WTC11 (cell line): ENCODE data around the gene USP11. TPM values are rescaled to one million over a fixed set of nuclear protein-coding genes. Genes with fewer than 3 reads are reported as not detected.

Source experiments
- ATAC-seq: fragments of 200-7000 bp; cut with Tn5 transposase; 2 replicates; pipeline ENCODE4 v1.10.0; 2021; ENCODE audit warnings: mild to moderate bottlenecking, moderate library complexity
- Bru-seq: library from RNA; stranded (reverse); fragments of 400-500 nt; gene quantifications from one replicate; lab custom pipeline; 2021; lab: Mats Ljungman, UMichigan
- CTCF ChIA-PET: fragments of 300-600 bp; sonication (Branson Sonifier 250); formaldehyde crosslinking; loops from one replicate; lab custom pipeline; 2021; ENCODE audit warnings: antibody characterized with exemption; lab: Charles Lee
- POLR2A ChIA-PET: fragments of 350-600 bp; sonication (Branson Sonifier 250); formaldehyde crosslinking; loops from one replicate; lab custom pipeline; 2021; ENCODE audit warnings: antibody characterized with exemption; lab: Charles Lee
- DNase-seq: peaks from one replicate; pipeline ENCODE4 v3.0.0; 2021; ENCODE audit warnings: low spot score
- H3K27ac Mint-ChIP-seq: 2 replicates; pipeline ENCODE4 v1.8.0; 2021; ENCODE audit warnings: mixed read lengths
- H3K27me3 Mint-ChIP-seq: 2 replicates; pipeline ENCODE4 v1.8.0; 2021; ENCODE audit warnings: low read depth, mild to moderate bottlenecking, moderate library complexity, mixed read lengths
- H3K36me3 Mint-ChIP-seq: 2 replicates; pipeline ENCODE4 v1.8.0; 2021; ENCODE audit warnings: mixed read lengths
- H3K4me1 Mint-ChIP-seq: 2 replicates; pipeline ENCODE4 v1.8.0; 2022; ENCODE audit warnings: mixed read lengths
- H3K4me3 Mint-ChIP-seq: 2 replicates; pipeline ENCODE4 v1.8.0; 2021; ENCODE audit warnings: mild to moderate bottlenecking, moderate library complexity, mixed read lengths
- H3K9me3 Mint-ChIP-seq: 2 replicates; pipeline ENCODE4 v1.8.0; 2021; ENCODE audit warnings: mixed read lengths
- AR ChIP-seq: fragments of 250-450 bp; sonication (Bioruptor Pico); IDR thresholded peaks from 2 replicates; pipeline ENCODE4 v1.9.0; 2021; ENCODE audit warnings: mild to moderate bottlenecking
- ATF1 ChIP-seq: sonication (generic); formaldehyde crosslinking; IDR thresholded peaks from 2 replicates; pipeline ENCODE4 v1.8.1; 2023; ENCODE audit warnings: mild to moderate bottlenecking, moderate library complexity, missing genetic modification reagents
- ATF2 ChIP-seq: sonication (generic); formaldehyde crosslinking; IDR thresholded peaks from 2 replicates; pipeline ENCODE4 v1.8.1; 2022; ENCODE audit warnings: low read depth, missing genetic modification reagents, borderline replicate concordance
- ATF3 ChIP-seq: sonication (generic); formaldehyde crosslinking; conservative IDR thresholded peaks from 2 replicates; pipeline ENCODE4 v1.8.1; 2022; ENCODE audit warnings: mild to moderate bottlenecking, missing genetic modification reagents
- CDX4 ChIP-seq: fragments of 250-450 bp; sonication (Bioruptor Pico); IDR thresholded peaks from 2 replicates; pipeline ENCODE4 v1.9.0; 2021; ENCODE audit warnings: moderate library complexity, mild to moderate bottlenecking, inconsistent platforms, borderline replicate concordance
- ERG ChIP-seq: fragments of 250-450 bp; sonication (Bioruptor Pico); IDR thresholded peaks from 2 replicates; pipeline ENCODE4 v1.8.0; 2021; ENCODE audit warnings: mild to moderate bottlenecking
- FOXK1 ChIP-seq: sonication (generic); formaldehyde crosslinking; IDR thresholded peaks from 2 replicates; pipeline ENCODE4 v1.8.0; 2022; ENCODE audit warnings: mild to moderate bottlenecking, moderate library complexity, missing genetic modification reagents
- FOXP1 ChIP-seq: sonication (generic); formaldehyde crosslinking; IDR thresholded peaks from 2 replicates; pipeline ENCODE4 v1.8.0; 2022; ENCODE audit warnings: missing genetic modification reagents, mild to moderate bottlenecking, moderate library complexity, borderline replicate concordance
- GABPB1 ChIP-seq: sonication (generic); formaldehyde crosslinking; IDR thresholded peaks from 2 replicates; pipeline ENCODE4 v1.8.1; 2023; ENCODE audit warnings: mild to moderate bottlenecking, missing genetic modification reagents
- JAZF1 ChIP-seq: fragments of 250-450 bp; sonication (Bioruptor Pico); IDR thresholded peaks from 2 replicates; pipeline ENCODE4 v1.9.0; 2021; ENCODE audit warnings: moderate library complexity, mild to moderate bottlenecking, inconsistent platforms
- MAX ChIP-seq: sonication (generic); formaldehyde crosslinking; IDR thresholded peaks from 2 replicates; pipeline ENCODE4 v1.8.0; 2022; ENCODE audit warnings: mild to moderate bottlenecking, missing genetic modification reagents
- MYBL2 ChIP-seq: sonication (generic); formaldehyde crosslinking; IDR thresholded peaks from 2 replicates; pipeline ENCODE4 v1.8.1; 2023; ENCODE audit warnings: mild to moderate bottlenecking, moderate library complexity, missing genetic modification reagents
- NFATC4 ChIP-seq: fragments of 250-450 bp; sonication (Bioruptor Pico); IDR thresholded peaks from 2 replicates; pipeline ENCODE4 v1.9.0; 2021; ENCODE audit warnings: mild to moderate bottlenecking
- NFE2L1 ChIP-seq: sonication (generic); formaldehyde crosslinking; IDR thresholded peaks from 2 replicates; pipeline ENCODE4 v1.8.1; 2023; ENCODE audit warnings: missing genetic modification reagents
- NR1H2 ChIP-seq: sonication (generic); formaldehyde crosslinking; IDR thresholded peaks from 2 replicates; pipeline ENCODE4 v1.9.0; 2021; ENCODE audit warnings: mild to moderate bottlenecking, moderate library complexity, missing genetic modification reagents
- NR2C2 ChIP-seq: sonication (generic); formaldehyde crosslinking; IDR thresholded peaks from 2 replicates; pipeline ENCODE4 v1.8.0; 2022; ENCODE audit warnings: mild to moderate bottlenecking, missing genetic modification reagents
- PREB ChIP-seq: sonication (generic); formaldehyde crosslinking; IDR thresholded peaks from 2 replicates; pipeline ENCODE4 v1.8.1; 2022; ENCODE audit warnings: mild to moderate bottlenecking, missing genetic modification reagents, moderate library complexity, borderline replicate concordance
- TCF7 ChIP-seq: sonication (generic); formaldehyde crosslinking; IDR thresholded peaks from 2 replicates; pipeline ENCODE4 v1.8.0; 2022; ENCODE audit warnings: mild to moderate bottlenecking, low read depth, missing genetic modification reagents, moderate library complexity
- ZBTB21 ChIP-seq: sonication (generic); formaldehyde crosslinking; IDR thresholded peaks from 2 replicates; pipeline ENCODE4 v1.8.1; 2023; ENCODE audit warnings: mild to moderate bottlenecking, missing genetic modification reagents, borderline replicate concordance
- ZNF121 ChIP-seq: sonication (generic); formaldehyde crosslinking; IDR thresholded peaks from 2 replicates; pipeline ENCODE4 v1.8.0; 2023; ENCODE audit warnings: missing genetic modification reagents
- ZNF263 ChIP-seq: sonication (generic); formaldehyde crosslinking; IDR thresholded peaks from 2 replicates; pipeline ENCODE4 v1.8.1; 2022; ENCODE audit warnings: low read depth, mild to moderate bottlenecking, moderate library complexity, missing genetic modification reagents
- long read RNA-seq, 3 experiments: library from RNA in 1 of 3; library from capped mRNA in 1 of 3; library from polyadenylated mRNA in 1 of 3; unstranded in 2 of 3; stranded (forward) in 1 of 3; transcript quantifications; one replicate each; pipeline ENCODE4 v2.0.0, GENCODE V29; 2021
- total RNA-seq: library from RNA; stranded (reverse); gene quantifications from 3 replicates; pipeline ENCODE4 v1.2.3, GENCODE V29; 2021

USP11 gene
- total RNA-seq: 82.5 to 86.8 TPM (median 86.3 TPM) in 3 replicates
- Bru-seq, nascent RNA: percentile 72 among the genes with signal in this experiment
- long read RNA-seq, experiment 1, transcript USP11-204 (21 exons, 3,515 nt): major isoform, 357 of 496 reads
- long read RNA-seq, experiment 1, partial matches to known transcripts: 53 of 496 reads
- long read RNA-seq, experiment 1, other reads (novel, unspliced or antisense): 86 of 496 reads
- long read RNA-seq, experiment 2, transcript USP11-204 (21 exons, 3,515 nt): major isoform, 41 of 112 reads
- long read RNA-seq, experiment 2, partial matches to known transcripts: 37 of 112 reads
- long read RNA-seq, experiment 2, other reads (novel, unspliced or antisense): 34 of 112 reads
- long read RNA-seq, experiment 3, transcript USP11-204 (21 exons, 3,515 nt): major isoform, 16 of 21 reads
- long read RNA-seq, experiment 3, partial matches to known transcripts: 2 of 21 reads
- long read RNA-seq, experiment 3, other reads (novel, unspliced or antisense): 3 of 21 reads

GRCh38 chrX:47232803-47233332 is at the start of gene USP11:
Gene USP11, plus strand, starts transcription at chrX:47233009. Its CDS starts 35 bp downstream, at chrX:47233044.
- Mint-ChIP-seq H3K36me3 (peaks cover 13% of the 10 kb centered on the region), H3K27ac (peak within 1 kb of the TSS; percentile 100)
- ATAC-seq: peak; percentile 24
- peak; percentile 38 for DNase-seq
- POLR2A ChIA-PET: interaction anchor here (0.7 to 2.4 kb wide), 9 partner anchors 13 to 349 kb away, joined by 3 to 19 read pairs (median 4); partner anchors contain the start of genes CDK16 and RBM10
- TF ChIP-seq NFE2L1 (CRISPR knock-in tag) (no peak), FOXP1 (CRISPR knock-in tag) (peak; percentile 48; the same call in 1 of the 2 replicates), GABPB1 (0 out of 2 replicates have a peak, but pooled peaks have one; percentile 9), MAX (peak; percentile 71)
- TF ChIP-seq, all 79 proteins: peak for 3
- CTCF ChIA-PET: interaction anchor here (1.1 to 2.4 kb wide), 4 partner anchors 79 to 291 kb away, joined by 4 to 6 read pairs (median 6); no protein-coding TSS in a partner anchor
- H3K4me1 Mint-ChIP-seq: peaks cover 10% of the 10 kb centered on the region
- H3K4me3 Mint-ChIP-seq: peak within 1 kb of the TSS; percentile 93
- no peaks in the 10 kb centered on the region for H3K27me3 Mint-ChIP-seq
- H3K9me3 Mint-ChIP-seq: no peaks in the 10 kb centered on the region

GRCh38 chrX:47184486-47184885 is 48.3 kb upstream of the USP11 start:
- Mint-ChIP-seq H3K4me3 (no peak overlapping the region), H3K27ac (no peak overlapping the region), H3K36me3 (peaks cover 16% of the 10 kb centered on the region), H3K27me3 (no peaks in the 10 kb centered on the region), H3K9me3 (no peaks in the 10 kb centered on the region), H3K4me1 (peaks cover 3% of the 10 kb centered on the region; the same call in 1 of the 2 replicates)
- TF ChIP-seq FOXK1 (no peak), ZBTB21 (CRISPR knock-in tag) (no peak), TCF7 (CRISPR knock-in tag) (no peak), ATF2 (CRISPR knock-in tag) (no peak), PREB (CRISPR knock-in tag) (no peak), CDX4 (CRISPR knock-in tag) (no peak), MYBL2 (CRISPR knock-in tag) (no peak), NFATC4 (no peak), NR2C2 (no peak), ATF3 (CRISPR knock-in tag) (no peak), ATF1 (CRISPR knock-in tag) (no peak), NR1H2 (CRISPR knock-in tag) (no peak), AR (CRISPR knock-in tag) (no peak), ZNF121 (CRISPR knock-in tag) (no peak), JAZF1 (no peak), ERG (CRISPR knock-in tag) (no peak), NFE2L1 (CRISPR knock-in tag) (no peak), ZNF263 (CRISPR knock-in tag) (no peak)
- CTCF ChIA-PET: no interaction called here
- POLR2A ChIA-PET: no interaction called here
- no peak for DNase-seq
- no peak for ATAC-seq
